22Rv1 (cell line): ENCODE data around the gene KMT2A.

Experiments
- H3K27ac ChIP-seq: fragments of 450-650 bp; 2 replicates; pipeline ENCODE4 v1.5.1; 2017
- CTCF ChIP-seq: fragments of 450-650 bp; IDR thresholded peaks from 2 replicates; pipeline ENCODE4 v1.5.1; 2017; ENCODE audit warnings: mild to moderate bottlenecking
- ZFX ChIP-seq: fragments of 450-650 bp; IDR thresholded peaks from 2 replicates; pipeline ENCODE4 v1.6.1; 2017; ENCODE audit warnings: antibody characterized with exemption, borderline replicate concordance

KMT2A gene

GRCh38 chr11:118503216-118503615, 66.9 kb downstream of the KMT2A start:
- no peak for TF ChIP-seq CTCF
- no peak for TF ChIP-seq ZFX
- H3K27ac ChIP-seq, result no peak overlapping the region

- no peak overlapping the region for H3K27ac ChIP-seq
- TF ChIP-seq ZFX (no peak), CTCF (no peak)
Measured at GRCh38 chr11:118511601-118512000, 75.3 kb downstream of the KMT2A start.

- TF ChIP-seq CTCF, result no peak
- TF ChIP-seq ZFX, result no peak
- H3K27ac ChIP-seq, result no peak overlapping the region
Measured at GRCh38 chr11:118514103-118514502, 77.8 kb downstream of the KMT2A start.

GRCh38 chr11:118519549-118519948, 83.3 kb downstream of the KMT2A start:
- TF ChIP-seq ZFX (no peak), CTCF (no peak)
- H3K27ac ChIP-seq, result no peak overlapping the region

- TF ChIP-seq ZFX (no peak), CTCF (no peak)
- H3K27ac ChIP-seq, result no peak overlapping the region
Measured at GRCh38 chr11:118521892-118522311, 85.6 kb downstream of the KMT2A start.

- TF ChIP-seq CTCF (peak; percentile 64), ZFX (no peak)
- no peak overlapping the region for H3K27ac ChIP-seq
Measured at GRCh38 chr11:118522571-118523072, 86.3 kb downstream of the KMT2A start.

GRCh38 chr11:118524356-118524755, 88.1 kb downstream of the KMT2A start:
- no peak for TF ChIP-seq CTCF
- no peak for TF ChIP-seq ZFX
- H3K27ac ChIP-seq, result no peak overlapping the region
